Measurements from ENCODE around the gene MYO5B. TPM values are rescaled to one million over a fixed set of nuclear protein-coding genes. Genes with fewer than 3 reads are reported as not detected.

The MYO5B gene
- under 1 TPM; under 0.01 to 0.69 TPM for total RNA-seq

GRCh38 chr18:50194631-50195532, at the start of gene MYO5B:
Gene MYO5B, minus strand, starts transcription at chr18:50195147. Its CDS starts 354 bp downstream, at chr18:50194793.

DNA sequence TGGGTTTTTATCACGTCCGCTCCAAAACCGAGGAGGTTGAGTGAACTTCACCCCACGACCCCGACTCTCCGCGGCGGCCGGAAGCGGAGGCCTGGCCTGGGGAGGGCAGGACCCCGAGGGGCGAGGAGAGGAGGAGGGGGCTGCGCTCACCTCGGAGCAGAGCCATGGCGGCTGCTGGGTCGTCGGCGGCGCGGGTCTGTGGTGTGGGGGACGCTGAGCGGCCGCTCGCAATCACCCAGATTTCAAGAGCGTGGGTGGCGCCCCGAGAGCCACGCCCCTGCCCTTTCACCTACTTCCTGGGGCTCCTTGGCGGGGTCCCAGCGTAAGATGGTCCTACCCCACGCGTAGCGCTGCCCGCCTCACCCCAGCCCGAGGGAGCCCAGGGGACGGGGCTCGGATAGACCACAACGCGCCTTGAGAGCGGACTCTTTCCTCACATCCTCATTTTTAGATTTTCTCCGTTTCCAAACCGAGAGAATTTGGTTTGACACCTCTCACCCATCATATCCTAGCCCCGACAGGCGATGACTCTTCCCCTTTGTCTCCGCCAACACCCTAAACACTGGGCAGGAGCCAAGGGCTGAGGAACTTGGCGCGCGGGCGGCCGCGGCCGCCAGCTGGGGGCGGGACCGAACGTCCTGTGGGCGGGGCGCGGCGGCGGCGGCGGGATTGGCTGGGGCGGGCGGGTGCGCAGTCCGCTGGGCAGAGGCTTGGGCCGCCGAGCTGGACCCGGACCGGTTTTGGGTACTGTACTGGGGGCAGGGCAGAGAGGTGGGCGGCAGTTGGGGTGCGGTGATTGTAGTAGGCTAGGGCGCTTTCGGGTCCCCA, 381.4 kb downstream of the MYO5B start, which contains the start of gene ACAA2:
Gene ACAA2, minus strand, starts transcription at position 215 of the 828 bp plus-strand sequence. Its CDS starts 49 bp downstream, at position 166.

Small RNA genes lying within 50 kb of the gene (small RNA-seq; reads per million reads assigned to genes)
- gene RF00019 (0 reads per million in 2 donors), gene RF00283 (0 reads per million in 2 donors), gene RN7SL310P (0 reads per million in 2 donors), gene RNA5SP457 (0 reads per million in 2 donors), gene SCARNA17 (0 reads per million in 2 donors)

Other genes with a start within 250 kb of the MYO5B start
- gene CFAP53, start 71.3 kb upstream of the MYO5B start, total RNA-seq, result under 1 TPM; 0.33 to 0.69 TPM
- 10 to 100 TPM; 55.7 to 58.3 TPM for gene MBD1, start 86.4 kb upstream of the MYO5B start, total RNA-seq
- gene CXXC1, start 92.5 kb upstream of the MYO5B start, total RNA-seq, result 10 to 100 TPM; 37.5 to 54.3 TPM
- 10 to 100 TPM; 11.7 to 29.0 TPM for gene SKA1, start 179.9 kb upstream of the MYO5B start, total RNA-seq